ENCODE measurements around the gene GAPVD1. TPM values are rescaled to one million over a fixed set of nuclear protein-coding genes. Genes with fewer than 3 reads are reported as not detected.

The GAPVD1 gene
- total and polyA plus RNA-seq, 2 of the 8 experiments (the other 6 are each of a cell fraction or from before 2014, with no cell fraction given) = 5.5 to 40.5 TPM

- Histone ChIP-seq H3K14ac (ENCODE audit: insufficient read length) (peak within 1 kb of the TSS; percentile 98), H3K23me2 (ENCODE audit: low read depth, low read length) (peaks cover 9% of the 10 kb centered on the region; the same call in 1 of the 2 replicates), H3K9ac (replicated peaks in 1 of 4; ENCODE audit: extremely low read depth in 1 of 4, low read depth in 3 of 4, low read length in 3 of 4) (peak within 1 kb of the TSS; percentile 96 to 99 (median 97)), H3K79me1 (ENCODE audit: low read depth, low read length) (0 out of 2 replicates have a peak, but pooled peaks cover 3% of the 10 kb centered on the region), H4K91ac (replicated peaks; ENCODE audit: insufficient read length, low read length) (peak within 1 kb of the TSS; percentile 99), H3K4ac (replicated peaks; ENCODE audit: insufficient read length, low read depth, low read length) (peak within 1 kb of the TSS; percentile 100), H3K4me2 (ENCODE audit: insufficient read depth in 1 of 2, low read depth in 2 of 2, low read length in 2 of 2) (peak within 1 kb of the TSS; percentile 86 to 89), H3K9me3 (ENCODE audit: insufficient read depth in 2 of 2, low read depth in 1 of 2, low read length in 1 of 2) (no peaks in the 10 kb centered on the region), H3K36me3 (ENCODE audit: control insufficient read depth in 2 of 4, insufficient read depth in 4 of 4, low read length in 3 of 4) (peaks cover 22 to 40% (median 30%) of the 10 kb centered on the region in 4 experiments), H4K20me1 (replicated peaks in 1 of 2; ENCODE audit: control insufficient read depth in 1 of 2, insufficient read depth in 2 of 2, low read length in 2 of 2) (peaks cover 0 to 17% of the 10 kb centered on the region in 2 experiments), H2AFZ (ENCODE audit: low read length) (peak within 1 kb of the TSS; percentile 60), H4K8ac (ENCODE audit: extremely low read depth, insufficient read depth, low read length) (peak within 1 kb of the TSS; percentile 99), H4K5ac (ENCODE audit: insufficient read length, low read depth, low read length) (peak within 1 kb of the TSS; percentile 98), H3K23ac (ENCODE audit: insufficient read length) (no peak within 1 kb of the TSS), H3K18ac (ENCODE audit: extremely low read depth, low read length) (peak within 1 kb of the TSS; percentile 42), H3K27me3 (replicated peaks in 1 of 4; ENCODE audit: control insufficient read depth in 3 of 4, extremely low read depth in 1 of 4, insufficient read depth in 3 of 4, low read length in 3 of 4) (peaks cover 0 to 2% (median 0%) of the 10 kb centered on the region in 4 experiments; a peak in 1 of 7 replicates), H2BK5ac (ENCODE audit: low read depth, low read length) (peak within 1 kb of the TSS; percentile 96), H3K27ac (ENCODE audit: low read depth, low read length) (peak within 1 kb of the TSS; percentile 91), H3K4me1 (replicated peaks in 1 of 4; ENCODE audit: control insufficient read depth in 3 of 4, insufficient read depth in 4 of 4, low read length in 3 of 4) (peaks cover 0 to 6% (median under 1%) of the 10 kb centered on the region in 4 experiments; a peak in 1 of 7 replicates), H2BK12ac (ENCODE audit: low read depth, low read length) (peak within 1 kb of the TSS; percentile 82), H3K79me2 (ENCODE audit: control insufficient read depth in 1 of 2, insufficient read depth in 2 of 2, low read length in 2 of 2) (peaks cover 7 to 33% of the 10 kb centered on the region in 2 experiments), H3K56ac (replicated peaks; ENCODE audit: insufficient read length, low read depth, low read length) (peak within 1 kb of the TSS; percentile 99), H3K4me3 (ENCODE audit: extremely low read depth in 1 of 4, insufficient read depth in 2 of 4, low read depth in 3 of 4, low read length in 4 of 4) (peak within 1 kb of the TSS; percentile 75 to 100 (median 93)), H2BK20ac (ENCODE audit: low read length) (no peak within 1 kb of the TSS), H2BK120ac (replicated peaks; ENCODE audit: low read depth, low read length) (peak within 1 kb of the TSS; percentile 96), H2BK15ac (ENCODE audit: low read length) (no peak within 1 kb of the TSS), H2AK5ac (ENCODE audit: low read depth, low read length) (peak within 1 kb of the TSS; percentile 94; the same call in 1 of the 2 replicates)
- POLR2A ChIA-PET (ENCODE audit: partially characterized antibody) = interaction anchor here (0.6 to 3.8 kb wide), 42 partner anchors 10 to 401 kb away, joined by 3 to 24 read pairs (median 6); partner anchors contain the start of genes ARPC5L, GAPVD1, RABEPK and RPL35
- FAIRE-seq (no peak), DNase-seq (ENCODE audit: low read depth in 1 of 2, low spot score in 2 of 2) (peak; percentile 99)
- 1% methylated on average over 55 of the region's 59 CpGs; no CpG with 5 or more reads in 1 of the 2 experiments for WGBS, 2 experiments (ENCODE audit: extremely low coverage in 1 of 2, insufficient coverage in 1 of 2, insufficient read length in 1 of 2, insufficient replicate concordance in 2 of 2, low coverage in 1 of 2, low lambda C conversion rate in 2 of 2, missing lambda C conversion rate in 1 of 2)
- CTCF ChIA-PET (ENCODE audit: partially characterized antibody) = interaction anchor here (1.2 to 2.0 kb wide), 3 partner anchors 15 to 134 kb away, joined by 5 to 8 read pairs (median 6); no protein-coding TSS in a partner anchor
- TF ChIP-seq TAF7 (optimal IDR thresholded peaks at IDR 0.05; ENCODE audit: borderline replicate concordance, low read depth, low read length) = peak; percentile 87
Measured at GRCh38 chr9:125241000-125241862, 20.4 kb upstream of the GAPVD1 start, which contains the start of gene HSPA5. HSPA5 (minus strand) TSS chr9:125241343; CDS start chr9:125241126, 217 bp downstream.
